GM21786 (cell line): ENCODE results near the gene FBXO8.
"Not testable (repeated sequence)": the region's sequence is repeated elsewhere in the genome, so short reads cannot be mapped to it uniquely, and the experiment has no call there.

Experiments used
- ATAC-seq: cut with Tn5 transposase; IDR thresholded peaks from one replicate; pipeline ENCODE4 v1.9.1; 2021; ENCODE audit not compliant: unreplicated experiment

The FBXO8 gene, protein sequence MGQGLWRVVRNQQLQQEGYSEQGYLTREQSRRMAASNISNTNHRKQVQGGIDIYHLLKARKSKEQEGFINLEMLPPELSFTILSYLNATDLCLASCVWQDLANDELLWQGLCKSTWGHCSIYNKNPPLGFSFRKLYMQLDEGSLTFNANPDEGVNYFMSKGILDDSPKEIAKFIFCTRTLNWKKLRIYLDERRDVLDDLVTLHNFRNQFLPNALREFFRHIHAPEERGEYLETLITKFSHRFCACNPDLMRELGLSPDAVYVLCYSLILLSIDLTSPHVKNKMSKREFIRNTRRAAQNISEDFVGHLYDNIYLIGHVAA

DNA sequence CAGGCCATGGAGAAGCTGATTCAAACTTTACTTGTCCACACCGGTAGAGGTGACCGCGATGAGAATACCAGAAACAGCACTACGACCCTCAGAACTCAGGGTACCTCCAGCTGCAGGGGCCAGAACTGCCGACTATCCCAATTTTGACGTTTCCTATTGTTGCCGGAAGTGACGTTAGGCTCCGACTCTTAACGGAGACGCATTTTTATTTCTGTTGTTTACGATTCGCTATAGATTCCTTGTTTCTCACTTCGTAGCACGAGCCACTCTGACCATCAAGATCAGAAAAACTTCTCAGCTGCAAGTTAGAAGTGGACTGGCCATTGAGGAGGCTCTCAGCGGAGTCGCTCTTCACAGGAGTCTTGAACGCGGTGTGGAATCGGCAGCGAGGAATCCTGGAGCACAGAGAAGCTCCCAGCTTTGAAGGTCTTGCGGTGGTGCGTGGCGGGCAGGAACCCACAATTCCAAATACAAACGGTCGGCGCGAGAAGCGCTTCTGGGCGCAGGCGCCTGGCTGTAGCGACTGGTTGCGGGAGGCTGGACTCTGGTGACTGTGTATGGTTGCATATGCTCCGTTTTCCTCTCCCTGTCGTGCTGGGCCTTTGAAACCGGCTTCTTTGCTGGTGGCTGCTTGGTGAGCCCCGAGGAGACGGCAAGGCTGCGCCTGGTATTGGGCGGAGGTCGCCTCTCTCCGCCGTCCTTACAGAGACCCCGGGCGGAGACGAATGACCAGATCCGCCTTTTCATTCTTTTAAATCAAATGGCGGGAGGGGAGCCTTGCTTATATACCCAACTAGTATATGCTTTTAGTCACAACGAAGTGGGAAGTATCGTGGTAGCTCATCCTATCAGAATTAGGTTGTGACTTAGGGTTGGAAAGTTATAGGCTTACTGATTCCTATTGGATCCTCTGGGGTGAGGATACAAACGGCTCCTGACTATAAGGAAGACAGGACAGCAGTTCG lies at the start of gene FBXO8, which contains the start of gene CEP44:
FBXO8 (minus strand) TSS at position 161 of the 965 bp plus-strand sequence. CDS start 20,575 bp downstream, outside the sequence.
CEP44 (plus strand) TSS at position 405 of the 965 bp plus-strand sequence. CDS start 15,211 bp downstream, outside the sequence.
- peak; percentile 61 for ATAC-seq

DNA sequence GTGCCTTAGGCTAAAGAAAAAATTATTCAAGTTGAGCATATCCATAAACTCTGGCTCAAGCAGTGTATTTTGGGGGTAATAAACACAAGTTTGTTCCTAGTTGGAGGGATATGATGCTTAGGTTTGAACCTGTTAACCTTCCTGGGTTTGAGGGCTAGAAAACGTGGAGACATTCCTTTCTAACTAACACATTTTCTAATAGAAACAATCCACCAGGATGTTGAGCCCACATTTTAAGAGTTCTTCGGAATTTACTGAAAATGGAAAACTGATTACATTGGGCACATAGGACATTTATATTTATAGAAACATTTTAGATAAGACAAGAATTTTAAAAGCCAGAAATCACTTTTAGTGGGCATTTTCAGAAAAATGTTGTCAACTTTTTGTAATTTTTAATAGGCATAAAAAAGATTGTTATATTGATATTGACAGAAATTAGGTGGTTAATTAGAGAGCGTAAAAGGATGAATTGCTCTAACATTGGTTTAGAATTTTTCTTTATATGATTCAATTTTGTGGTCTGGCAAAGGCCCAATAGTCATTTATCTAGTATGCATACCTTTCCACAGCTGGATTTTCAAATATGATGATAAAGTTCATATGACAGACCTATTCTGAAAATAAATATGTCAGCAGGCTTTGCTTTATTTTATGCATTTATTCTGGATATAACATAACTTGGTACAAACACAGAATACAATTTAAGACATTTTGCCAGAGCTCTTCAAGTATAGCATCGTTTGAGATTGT lies 49.5 kb upstream of the FBXO8 start:
- ATAC-seq = no peak

DNA sequence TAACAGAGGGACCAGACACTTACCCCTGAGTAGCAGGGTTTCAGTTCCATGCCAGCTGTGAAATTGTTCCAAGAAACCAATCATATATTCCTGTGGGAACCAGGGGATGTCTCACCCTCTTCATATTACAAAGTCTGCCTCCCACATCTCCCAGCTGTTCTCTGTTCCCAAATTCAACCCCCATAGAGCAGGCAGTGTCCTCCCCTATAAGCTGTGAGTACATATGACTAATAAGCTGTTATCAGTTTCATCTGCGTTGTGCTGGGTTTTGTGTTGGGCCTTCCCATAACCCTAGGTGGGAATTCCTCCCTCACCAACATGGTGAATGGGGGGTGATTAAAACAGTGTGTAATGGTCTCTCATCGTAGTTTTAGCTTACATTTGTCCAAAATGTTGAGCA lies 41.3 kb upstream of the FBXO8 start:
- ATAC-seq = no peak

DNA sequence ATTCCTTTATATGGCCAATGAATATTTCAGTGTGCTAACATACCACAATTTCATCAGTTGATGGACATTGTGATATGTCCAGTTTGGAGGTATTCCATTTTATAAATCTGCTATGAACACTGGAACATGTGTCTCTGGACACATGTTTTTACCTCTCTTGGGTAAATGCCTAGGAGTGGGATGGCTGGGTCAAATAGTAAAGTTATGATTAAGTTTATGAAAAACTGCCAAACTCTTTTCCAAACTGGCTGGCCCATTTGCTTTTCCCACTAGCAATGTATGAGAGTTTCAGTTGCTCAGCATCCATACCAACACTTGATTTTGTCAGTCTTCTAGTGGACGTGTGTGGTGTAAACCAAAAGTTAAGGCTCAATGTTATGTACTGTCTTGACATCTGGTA lies 40.8 kb upstream of the FBXO8 start:
- ATAC-seq = no peak

DNA sequence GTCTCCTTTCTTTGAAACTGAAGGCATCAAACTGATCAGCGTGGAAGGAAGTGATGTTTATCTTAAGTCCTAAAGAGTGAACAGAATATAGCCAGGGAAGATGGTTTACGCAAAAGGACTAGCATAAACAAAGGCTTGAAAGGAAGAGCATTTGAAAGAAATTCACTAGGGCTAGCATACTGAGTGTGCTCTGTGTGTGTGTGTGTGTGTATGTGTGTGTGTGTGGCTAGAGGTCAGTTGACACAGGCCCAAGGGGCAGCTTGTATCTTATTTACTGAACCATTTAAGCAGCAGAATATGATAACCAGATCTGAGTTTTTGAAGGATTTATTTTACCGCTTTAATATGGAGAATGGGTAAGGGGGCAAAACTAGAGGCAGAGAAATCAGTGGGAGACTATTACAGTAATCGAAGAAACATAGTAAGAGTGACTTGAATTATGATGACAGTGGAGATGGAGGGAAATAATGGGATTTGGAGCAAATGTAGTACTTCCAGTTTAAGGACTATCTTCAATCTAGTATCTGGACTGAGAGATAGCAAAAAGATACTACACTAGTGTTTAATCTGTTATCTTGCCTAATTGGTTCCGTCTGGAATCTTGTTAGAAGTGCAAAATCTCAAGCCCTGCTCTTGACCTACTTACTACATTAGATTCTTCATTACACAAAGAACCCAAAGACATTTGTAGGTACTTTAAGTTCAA lies 37.2 kb upstream of the FBXO8 start:
- no peak for ATAC-seq

DNA sequence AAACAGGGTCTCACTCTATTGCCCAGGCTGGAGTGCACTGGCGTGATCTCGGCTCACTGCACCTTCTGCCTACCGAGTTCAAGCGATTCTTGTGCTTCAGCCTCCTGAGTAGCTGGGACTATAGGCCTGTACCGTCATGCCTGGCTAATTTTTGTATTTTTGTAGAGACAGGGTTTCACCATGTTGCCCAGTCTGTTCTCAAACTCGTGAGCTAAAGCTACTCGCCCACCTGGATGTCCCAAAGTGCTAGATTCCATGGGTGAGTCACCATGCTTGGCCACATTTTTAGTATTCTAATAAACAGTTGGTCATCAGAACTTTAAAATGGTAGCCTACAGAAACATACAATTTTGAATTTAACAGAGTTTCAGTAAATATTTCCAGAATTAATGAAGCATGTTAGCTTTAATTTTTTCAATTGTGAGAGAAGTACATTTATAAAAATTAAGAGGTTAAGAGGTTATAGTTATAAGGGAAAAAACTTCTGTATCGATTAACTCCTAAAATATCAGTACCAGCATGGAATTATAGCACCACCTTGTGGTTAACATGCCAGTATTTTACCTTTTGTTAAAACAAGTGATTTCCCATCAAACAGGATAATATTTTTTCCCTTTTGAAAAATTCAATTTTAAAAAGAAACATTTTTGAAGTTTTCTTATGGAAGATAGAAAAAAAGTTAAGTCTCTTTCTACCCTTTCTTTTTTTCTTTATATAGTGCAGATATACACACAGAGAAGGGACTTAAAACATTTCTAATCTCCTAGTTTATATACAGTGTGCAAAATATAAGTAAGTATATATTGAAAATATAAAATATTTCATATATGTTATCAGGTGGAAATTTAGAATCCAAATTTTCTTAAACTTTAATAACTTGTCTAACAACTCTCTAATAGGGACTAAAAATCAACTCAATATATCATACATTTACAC lies 35.6 kb upstream of the FBXO8 start:
- ATAC-seq = peak; percentile 61

DNA sequence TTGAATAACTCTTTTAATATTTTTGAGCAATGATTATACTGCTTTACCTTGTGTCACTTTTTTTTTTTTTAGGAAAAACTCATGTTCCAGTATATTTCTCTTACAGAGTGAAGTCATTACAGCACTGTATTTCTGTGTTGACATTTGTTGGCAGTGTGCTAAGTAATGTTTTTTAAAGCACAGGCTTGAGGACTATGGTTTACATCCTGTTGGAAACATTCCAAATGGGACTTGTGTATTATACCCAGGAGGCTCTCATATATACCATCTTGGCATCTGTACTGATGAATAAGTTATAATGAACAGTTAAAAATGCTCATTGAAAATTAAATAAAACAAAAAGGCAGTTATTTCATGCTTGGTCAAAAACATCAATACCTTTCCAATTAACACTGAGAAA lies 34.1 kb upstream of the FBXO8 start:
- no peak for ATAC-seq

DNA sequence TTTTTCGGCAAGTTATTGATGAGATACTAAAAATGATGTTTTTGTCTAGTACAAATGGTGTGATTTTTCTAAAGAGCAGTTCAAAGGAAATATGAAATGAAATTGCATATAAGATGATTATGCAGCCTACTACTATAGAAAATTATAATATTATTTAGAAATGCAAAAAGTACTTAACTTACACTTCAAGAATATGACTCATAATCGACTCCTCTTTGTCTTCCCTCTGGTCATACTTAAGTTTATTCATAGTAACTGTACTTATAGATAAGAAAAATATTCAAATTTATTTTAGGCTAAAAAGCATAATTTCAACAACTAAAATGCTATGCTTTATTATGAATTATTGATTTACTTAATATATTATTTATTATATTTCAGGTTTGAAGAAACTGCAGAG lies 33.5 kb upstream of the FBXO8 start:
- ATAC-seq = no peak

DNA sequence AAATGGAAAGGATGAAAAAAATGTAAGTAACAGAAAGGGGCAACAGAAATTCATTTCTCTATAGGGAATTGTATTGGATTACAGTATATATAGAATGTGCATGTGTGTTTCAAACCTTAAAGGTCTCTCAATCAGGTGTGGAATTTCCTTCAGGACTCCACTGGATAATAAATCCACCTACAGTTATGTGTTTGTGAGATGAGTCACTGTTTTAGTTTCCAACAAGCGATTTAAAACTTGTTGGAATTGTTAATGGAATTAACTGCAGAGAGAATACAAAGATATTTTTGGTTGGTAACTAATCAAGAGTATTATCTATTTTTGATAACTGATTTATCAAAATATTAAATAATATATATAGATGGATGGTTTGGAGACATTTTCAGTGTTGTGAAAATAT lies 33.1 kb upstream of the FBXO8 start:
- ATAC-seq = no peak

DNA sequence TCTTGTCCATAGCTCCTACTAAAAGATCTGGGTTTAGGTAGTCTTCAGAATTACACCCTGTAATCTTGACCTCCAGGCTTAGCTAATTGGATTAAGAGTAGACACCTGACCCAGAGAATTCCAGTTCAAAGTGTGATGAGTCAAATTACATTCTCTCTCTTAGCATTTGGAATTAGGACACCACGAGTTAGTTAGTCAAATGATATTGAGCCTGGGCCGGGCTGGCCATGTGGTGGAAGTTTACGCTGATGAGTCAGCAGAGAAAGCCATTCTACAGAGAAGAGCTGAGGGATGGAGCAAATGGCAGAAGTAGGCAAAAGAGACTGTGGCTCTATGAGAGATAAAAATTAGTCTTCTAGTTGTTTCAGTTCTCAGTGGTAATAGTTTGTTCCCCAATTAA lies 31.3 kb upstream of the FBXO8 start:
- ATAC-seq = no peak

DNA sequence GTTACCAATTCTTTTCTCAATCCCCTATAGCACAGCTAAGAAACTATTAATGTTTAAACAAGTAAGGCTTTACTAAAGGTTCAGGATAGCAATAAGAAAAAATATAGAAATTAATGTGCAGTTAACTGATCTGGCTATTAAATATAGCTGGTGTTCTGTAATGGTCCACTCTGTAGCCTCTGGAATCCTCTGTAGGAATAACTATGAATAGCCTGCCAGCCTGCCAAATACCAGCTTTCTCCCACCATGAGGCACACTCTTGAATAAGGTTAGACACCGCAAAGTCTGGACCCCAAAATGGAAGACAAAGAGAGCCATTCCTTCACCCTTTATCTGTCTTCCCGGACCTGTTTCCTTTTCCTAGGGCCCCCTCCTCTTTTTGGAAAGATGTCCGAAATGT lies 30.8 kb upstream of the FBXO8 start:
- ATAC-seq = no peak

DNA sequence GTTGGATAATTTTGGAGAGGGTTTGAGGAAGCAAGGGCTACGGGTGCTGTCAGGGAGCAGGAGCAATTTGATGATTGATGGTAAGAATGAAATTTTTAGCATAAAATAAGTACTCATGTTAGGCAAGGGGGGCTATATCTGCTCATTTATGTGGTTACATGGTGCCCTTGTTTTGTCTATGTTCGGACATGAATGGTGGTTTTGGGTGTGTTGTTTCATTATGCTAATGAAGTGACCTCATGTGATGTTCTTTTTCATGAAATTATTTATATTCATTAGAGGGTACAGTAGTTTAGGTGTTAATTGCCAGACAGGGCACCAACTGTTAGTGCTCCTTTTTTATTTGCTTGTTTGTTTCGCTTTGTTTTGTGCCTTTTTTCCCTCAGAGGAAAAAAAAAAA lies 29.5 kb upstream of the FBXO8 start:
- ATAC-seq = no peak

DNA sequence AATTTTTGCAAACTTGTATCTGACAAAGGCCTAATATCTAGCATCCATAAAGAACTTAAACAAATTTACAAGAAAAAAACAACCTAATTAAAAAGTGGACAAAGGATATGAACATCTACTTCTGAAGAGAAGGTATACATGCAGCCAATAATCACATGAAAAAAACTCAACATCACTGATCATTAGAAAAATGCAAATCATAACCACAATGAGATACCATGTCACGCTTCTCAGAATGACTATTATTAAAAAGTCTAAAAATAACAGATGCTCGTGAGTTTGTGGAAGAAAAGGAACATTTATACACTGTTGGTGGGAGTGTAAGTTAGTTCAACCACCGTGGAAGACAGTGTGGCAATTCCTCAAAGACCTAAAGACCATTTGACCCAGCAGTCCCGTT lies 24.2 kb upstream of the FBXO8 start:
- ATAC-seq = peak; percentile 33

DNA sequence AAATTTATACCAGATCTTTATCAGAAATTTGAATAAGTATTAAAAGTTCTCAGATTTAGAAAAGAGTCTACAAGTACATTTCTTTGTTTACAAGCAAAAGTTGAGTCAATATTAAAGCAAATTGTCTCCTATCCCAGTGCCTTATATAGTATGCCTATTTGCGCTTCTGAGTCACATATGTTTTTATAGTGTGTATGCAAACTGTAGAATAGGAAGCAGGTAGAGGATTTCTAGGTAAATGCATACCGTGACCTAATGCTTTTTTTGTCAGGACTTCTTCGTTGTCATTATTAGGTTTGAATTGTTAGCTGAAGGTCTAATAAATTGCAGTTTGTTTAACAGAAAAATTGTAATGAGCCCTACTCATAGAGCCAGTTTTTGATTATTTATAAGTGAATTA lies 22.5 kb upstream of the FBXO8 start:
- no peak for ATAC-seq

DNA sequence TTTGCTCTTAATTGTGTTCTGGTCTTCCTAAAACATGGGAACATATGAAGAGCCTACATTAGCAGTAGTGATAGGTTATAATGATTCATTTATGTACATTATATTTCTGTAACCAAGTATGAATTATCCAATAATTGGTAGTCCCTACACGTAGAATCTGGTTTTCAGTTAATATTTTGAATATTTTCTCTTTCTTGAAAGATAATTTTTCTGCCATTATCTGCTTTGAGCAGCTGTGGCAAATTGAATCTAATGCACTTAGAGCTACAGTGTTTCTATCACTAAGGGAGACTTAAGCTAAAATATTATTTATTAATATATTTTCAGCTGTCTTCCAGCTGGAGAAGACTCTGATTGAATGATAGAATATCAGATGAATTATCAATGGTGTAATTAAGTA lies 21.2 kb upstream of the FBXO8 start:
- no peak for ATAC-seq

DNA sequence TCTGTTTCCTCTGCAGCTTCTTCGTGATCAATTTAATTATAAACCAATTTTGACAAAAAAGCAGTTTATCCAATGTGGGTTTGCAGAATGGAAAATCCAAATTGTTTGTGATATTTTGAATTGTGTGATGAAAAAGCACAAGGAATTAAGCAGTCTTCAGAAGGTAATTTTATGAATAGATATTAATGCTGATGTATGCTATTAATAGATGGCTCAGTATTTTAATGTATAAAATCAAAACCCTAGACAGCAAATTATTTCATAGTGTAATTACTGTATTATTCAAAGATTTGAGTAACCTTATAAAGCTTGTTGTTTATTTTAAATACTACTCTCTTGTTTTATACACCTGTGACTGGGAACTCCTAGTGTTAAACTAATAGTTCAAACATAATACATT lies 20.2 kb upstream of the FBXO8 start:
- ATAC-seq = no peak

DNA sequence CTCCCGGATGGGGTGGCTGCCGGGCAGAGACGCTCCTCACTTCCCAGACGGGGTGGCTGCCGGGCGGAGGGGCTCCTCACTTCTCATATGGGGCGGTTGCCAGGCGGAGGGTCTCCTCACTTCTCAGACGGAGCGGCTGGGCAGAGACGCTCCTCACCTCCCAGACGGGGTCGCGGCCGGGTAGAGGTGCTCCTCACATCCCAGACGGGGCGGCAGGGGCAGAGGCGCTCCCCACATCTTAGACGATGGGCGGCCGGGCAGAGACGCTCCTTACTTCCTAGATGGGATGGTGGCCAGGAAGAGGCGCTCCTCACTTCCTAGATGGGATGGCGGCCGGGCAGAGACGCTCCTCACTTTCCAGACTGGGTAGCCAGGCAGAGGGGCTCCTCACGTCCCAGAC lies 11.7 kb upstream of the FBXO8 start:
- not testable (repeated sequence) for ATAC-seq

DNA sequence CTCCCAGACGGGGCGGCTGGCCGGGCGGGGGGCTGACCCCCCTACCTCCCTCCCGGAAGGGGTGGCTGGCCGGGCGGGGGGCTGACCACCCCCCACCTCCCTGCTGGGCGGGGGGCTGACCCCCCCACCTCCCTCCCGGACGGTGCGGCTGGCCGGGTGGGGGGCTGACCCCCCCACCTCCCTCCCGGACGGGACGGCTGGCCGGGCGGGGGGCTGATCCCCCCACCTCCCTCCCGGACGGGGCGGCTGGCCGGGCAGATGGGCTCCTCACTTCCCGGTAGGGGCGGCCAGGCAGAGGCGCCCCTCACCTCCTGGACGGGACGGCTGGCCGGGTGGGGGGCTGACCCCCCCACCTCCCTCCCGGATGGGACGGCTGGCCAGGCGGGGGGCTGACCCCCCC lies 11.2 kb upstream of the FBXO8 start:
- not testable (repeated sequence) for ATAC-seq

DNA sequence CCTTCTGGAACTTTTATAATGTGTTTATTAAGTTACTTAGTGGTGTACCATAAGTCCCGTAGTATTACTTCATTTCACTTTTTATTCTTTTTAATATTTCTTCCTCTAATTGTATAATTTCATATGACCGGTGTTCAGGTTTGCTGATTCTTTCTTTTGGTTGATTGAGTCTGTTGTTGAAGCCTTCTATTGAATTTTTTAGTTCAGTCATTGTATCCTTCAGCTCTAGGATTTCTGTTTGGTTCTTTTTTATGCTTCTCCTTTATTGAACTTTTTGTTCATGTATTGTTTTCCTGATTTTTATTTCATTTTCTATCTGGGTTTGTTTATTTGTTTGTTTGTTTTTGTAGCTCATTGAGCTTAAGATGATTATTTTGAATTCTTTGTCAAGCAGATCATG lies 9.0 kb upstream of the FBXO8 start:
- no peak for ATAC-seq

DNA sequence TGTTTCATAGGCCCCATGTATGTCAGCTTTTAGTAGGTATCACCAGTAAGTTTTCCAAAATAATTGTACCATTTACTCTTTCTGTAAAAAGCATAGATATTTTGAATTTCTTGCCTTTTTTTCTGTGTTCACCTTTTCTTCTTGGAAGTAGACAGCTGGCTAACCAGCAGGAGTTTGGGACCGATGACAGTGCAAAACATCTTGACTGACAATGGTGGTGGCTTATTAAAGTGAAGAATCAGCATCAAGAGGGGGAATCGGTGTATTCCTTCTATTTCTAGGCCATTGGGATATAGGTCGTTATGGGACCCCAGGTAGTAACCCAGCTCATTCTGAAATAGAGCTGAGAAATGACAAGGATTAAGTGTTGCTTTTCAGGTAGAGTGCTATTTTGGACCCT lies 3.4 kb upstream of the FBXO8 start:
- ATAC-seq = no peak
